Calu3 (cell line): Measurements from ENCODE around the gene KCNJ1. TPM values are rescaled to one million over a fixed set of nuclear protein-coding genes. Genes with fewer than 3 reads are reported as not detected.

Experiments
- BruUV-seq: library from RNA; stranded (reverse); fragments of 400-500 nt; replicated peaks from 2 replicates; lab custom pipeline; 2021; lab: Mats Ljungman, UMichigan
- CTCF ChIA-PET: fragments of 300-600 bp; sonication (Branson Sonifier 250); formaldehyde crosslinking; loops from one replicate; lab custom pipeline; 2022; ENCODE audit warnings: antibody characterized with exemption; lab: Charles Lee
- DNase-seq: peaks from one replicate; pipeline ENCODE4 v3.0.0; 2022
- H3K27ac Mint-ChIP-seq: one replicate; pipeline ENCODE4 v1.8.0; 2022; ENCODE audit warnings: mixed read lengths; ENCODE audit not compliant: unreplicated experiment
- H3K27me3 Mint-ChIP-seq: one replicate; pipeline ENCODE4 v1.8.0; 2022; ENCODE audit warnings: mixed read lengths; ENCODE audit not compliant: unreplicated experiment
- H3K36me3 Mint-ChIP-seq: one replicate; pipeline ENCODE4 v1.8.0; 2022; ENCODE audit warnings: mild to moderate bottlenecking, moderate library complexity, mixed read lengths; ENCODE audit not compliant: insufficient read depth, unreplicated experiment
- H3K4me1 Mint-ChIP-seq: one replicate; pipeline ENCODE4 v1.8.0; 2022; ENCODE audit warnings: mild to moderate bottlenecking, low read depth, mixed read lengths; ENCODE audit not compliant: unreplicated experiment
- H3K4me3 Mint-ChIP-seq: one replicate; pipeline ENCODE4 v1.8.0; 2022; ENCODE audit warnings: mild to moderate bottlenecking, low read depth, moderate library complexity, mixed read lengths; ENCODE audit not compliant: unreplicated experiment
- H3K9me3 Mint-ChIP-seq: one replicate; pipeline ENCODE4 v1.8.0; 2022; ENCODE audit warnings: low read depth, mixed read lengths; ENCODE audit not compliant: unreplicated experiment
- CTCF ChIP-seq: fragments of 200-600 bp; IDR thresholded peaks from one replicate; pipeline ENCODE4 v1.8.0; 2022; ENCODE audit warnings: antibody characterized with exemption; ENCODE audit not compliant: unreplicated experiment
- intact Hi-C: fragments of 100-400 bp; cut with micrococcal nuclease; formaldehyde crosslinking; loops from one replicate; pipeline ENCODE4 v1.10.0; 2022; ENCODE audit not compliant: unreplicated experiment
- total RNA-seq: library from RNA; stranded (reverse); gene quantifications from 2 replicates; pipeline ENCODE4 v1.2.3, GENCODE V29; 2022

Gene KCNJ1
- total RNA-seq, 1 experiment from 2014 or later = not detected

- no peak for TF ChIP-seq CTCF
- no peaks in the 10 kb centered on the region for H3K27me3 Mint-ChIP-seq
- CTCF ChIA-PET = interaction anchor here (1.1 kb wide), 1 partner anchor 45 kb away, joined by 3 read pairs; no protein-coding TSS in a partner anchor
- BruUV-seq = no TSS peak
- no peak for DNase-seq
- H3K4me1 Mint-ChIP-seq = peaks cover 8% of the 10 kb centered on the region
- H3K27ac Mint-ChIP-seq = peak overlapping the region; percentile 50
- H3K36me3 Mint-ChIP-seq = no peaks in the 10 kb centered on the region
- intact Hi-C loops = loop anchor here (5.0 to 10.0 kb wide), 3 partner anchors 180 to 675 kb away; no protein-coding TSS in a partner anchor
- H3K4me3 Mint-ChIP-seq = peak overlapping the region; percentile 44
- no peaks in the 10 kb centered on the region for H3K9me3 Mint-ChIP-seq
Measured at GRCh38 chr11:128832121-128832497, 35.0 kb downstream of the KCNJ1 start.

DNA sequence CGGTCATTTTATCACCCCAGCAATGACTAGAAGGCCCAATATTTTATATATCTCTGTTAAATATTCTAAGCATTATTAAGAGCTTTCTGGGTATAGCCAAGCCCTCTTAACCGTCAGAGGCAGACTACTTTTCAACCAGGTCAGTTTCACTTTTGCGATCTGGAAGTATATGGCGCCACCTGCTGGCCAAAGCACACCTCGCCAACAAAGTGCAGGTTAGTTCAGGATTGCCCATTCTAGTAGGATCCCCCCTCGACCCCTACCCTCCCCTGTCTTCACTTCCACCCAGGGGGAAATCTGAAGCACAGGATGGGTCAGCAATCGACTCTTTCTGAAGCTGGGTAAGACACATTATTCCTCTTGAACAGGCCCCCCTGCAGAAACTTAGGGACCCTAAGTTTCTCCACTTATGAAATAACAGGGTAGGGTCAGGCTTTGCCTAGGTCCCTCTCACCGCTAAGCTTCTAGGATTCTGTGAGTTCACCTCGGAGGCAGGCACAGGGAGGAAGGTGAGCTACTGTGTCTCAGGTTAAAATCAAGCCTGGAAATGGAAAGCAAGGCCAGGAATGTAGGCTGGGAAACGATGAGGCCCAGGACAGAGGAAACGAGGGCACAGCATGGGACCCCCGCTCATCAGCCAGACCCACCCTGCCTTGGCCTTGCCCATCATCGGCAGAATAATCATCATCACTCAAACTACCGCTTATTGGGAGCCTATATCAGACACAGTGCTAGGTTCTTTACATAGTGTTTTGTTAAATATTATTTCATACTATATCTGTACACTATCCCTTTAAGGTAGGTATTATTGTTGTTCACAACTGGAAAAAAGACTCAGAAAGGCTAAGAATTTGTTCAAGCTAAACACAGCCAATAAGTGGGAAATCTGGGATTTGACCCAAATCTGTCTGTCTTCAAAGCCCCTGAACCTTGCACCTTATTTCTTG, 35.6 kb downstream of the KCNJ1 start:
- DNase-seq = peak; percentile 76
- peak; percentile 64 for TF ChIP-seq CTCF
- intact Hi-C loops = loop anchor here (1.0 to 10.0 kb wide), 6 partner anchors 179 to 801 kb away; no protein-coding TSS in a partner anchor
- Mint-ChIP-seq H3K27me3 (no peaks in the 10 kb centered on the region), H3K27ac (peak overlapping the region; percentile 50), H3K4me3 (peak overlapping the region; percentile 44), H3K9me3 (no peaks in the 10 kb centered on the region), H3K36me3 (no peaks in the 10 kb centered on the region), H3K4me1 (peaks cover 8% of the 10 kb centered on the region)
- CTCF ChIA-PET = interaction anchor here (0.5 to 1.2 kb wide), 7 partner anchors 45 to 674 kb away, joined by 3 to 12 read pairs (median 3); no protein-coding TSS in a partner anchor
- no TSS peak for BruUV-seq

DNA sequence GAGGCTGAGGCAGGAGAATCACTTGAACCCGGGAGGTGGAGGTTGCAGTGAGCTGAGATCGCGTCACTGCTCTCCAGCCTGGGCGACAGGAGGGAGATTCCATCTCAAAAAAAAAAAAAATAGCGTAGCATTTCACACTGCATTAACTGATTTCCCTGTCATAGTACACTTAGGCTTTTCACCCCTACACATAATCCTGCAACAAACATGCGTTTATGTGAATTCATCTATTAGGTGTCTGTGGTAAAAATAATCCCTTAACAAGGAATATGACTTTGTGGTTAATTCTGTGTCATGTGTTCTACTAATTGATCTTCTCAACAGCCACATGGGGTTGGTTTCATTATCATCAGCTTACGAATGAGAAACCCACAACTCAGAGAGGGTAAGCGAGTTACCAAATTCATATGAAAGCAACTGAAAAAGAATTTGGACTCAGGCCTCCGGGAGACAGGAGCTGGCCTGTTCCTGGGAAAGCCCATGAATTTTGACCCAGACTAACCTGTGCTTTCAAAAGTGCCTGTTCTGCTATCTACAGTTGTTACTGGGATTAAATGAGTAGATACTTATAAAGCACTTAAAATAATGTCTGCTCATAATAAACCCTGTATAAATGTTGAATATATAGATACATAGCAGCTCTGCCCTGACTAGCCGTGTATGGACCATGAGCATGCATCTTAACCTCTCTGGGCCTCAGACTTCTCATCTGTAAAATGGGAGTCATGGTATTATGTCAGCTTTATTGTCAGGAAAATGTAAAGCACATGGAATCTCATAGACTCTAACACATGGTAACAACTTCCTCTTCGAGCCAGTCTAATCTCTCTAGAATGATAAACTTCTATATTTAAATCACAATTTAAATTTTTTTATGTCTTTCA, 36.6 kb downstream of the KCNJ1 start:
- Mint-ChIP-seq H3K27me3 (no peaks in the 10 kb centered on the region), H3K4me1 (peaks cover 8% of the 10 kb centered on the region), H3K4me3 (no peak overlapping the region), H3K9me3 (no peaks in the 10 kb centered on the region), H3K36me3 (no peaks in the 10 kb centered on the region), H3K27ac (no peak overlapping the region)
- intact Hi-C loops = loop anchor here (1.0 to 10.0 kb wide), 6 partner anchors 178 to 800 kb away; no protein-coding TSS in a partner anchor
- no TSS peak for BruUV-seq
- CTCF ChIA-PET = interaction anchor here (0.5 to 1.2 kb wide), 8 partner anchors 46 to 987 kb away, joined by 3 to 12 read pairs (median 3); no protein-coding TSS in a partner anchor
- no peak for TF ChIP-seq CTCF
- DNase-seq = no peak

- H3K4me1 Mint-ChIP-seq = peaks cover 8% of the 10 kb centered on the region
- H3K4me3 Mint-ChIP-seq = no peak overlapping the region
- H3K27ac Mint-ChIP-seq = no peak overlapping the region
- H3K9me3 Mint-ChIP-seq = no peaks in the 10 kb centered on the region
- no peak for TF ChIP-seq CTCF
- CTCF ChIA-PET = no interaction called here
- no peaks in the 10 kb centered on the region for H3K36me3 Mint-ChIP-seq
- no TSS peak for BruUV-seq
- intact Hi-C loops = no loop called here
- no peak for DNase-seq
- H3K27me3 Mint-ChIP-seq = no peaks in the 10 kb centered on the region
Measured at GRCh38 chr11:128828350-128828749, 38.7 kb downstream of the KCNJ1 start.
